HepG2 (cell line): ENCODE data around the gene SRP9. TPM values are rescaled to one million over a fixed set of nuclear protein-coding genes. Genes with fewer than 3 reads are reported as not detected.

Experiments used
- ATAC-seq: fragments of 200-7000 bp; cut with Tn5 transposase; 3 replicates; pipeline ENCODE4 v1.9.1; 2020; ENCODE audit warnings: mild to moderate bottlenecking, moderate library complexity
- BruUV-seq: library from RNA; stranded (reverse); fragments of 400-500 nt; replicated peaks from 2 replicates; lab custom pipeline; 2021; lab: Mats Ljungman, UMichigan
- CTCF ChIA-PET: fragments of 300-600 bp; formaldehyde crosslinking; extraction: SDS; loops from one replicate; lab custom pipeline; 2021; ENCODE audit warnings: low total read pairs, inconsistent platforms, low intra/inter-chr PET ratio; lab: Yijun Ruan, JAX
- POLR2A ChIA-PET: fragments of 350-600 bp; sonication (Branson Sonifier 250); formaldehyde crosslinking; loops from one replicate; lab custom pipeline; 2020; ENCODE audit warnings: antibody characterized with exemption, inconsistent platforms; lab: Yijun Ruan, JAX
- DNase-seq: peaks from one replicate; pipeline ENCODE4 v3.0.0-alpha.2; 2015; ENCODE audit warnings: low spot score
- FAIRE-seq: peaks from 3 replicates; lab custom pipeline; 2011; peaks lifted over from hg19 to GRCh38; lab: Jason Lieb, UNC
- H2AFZ ChIP-seq: one replicate; pipeline ENCODE4 v1.6.1; 2011; ENCODE audit warnings: low read length, inconsistent platforms
- H3K27ac ChIP-seq: fragments of 300-600 bp; 3 replicates; pipeline ENCODE4 v1.8.0; 2011; ENCODE audit warnings: mixed run types, mild to moderate bottlenecking, mixed read lengths, low read length, inconsistent platforms; ENCODE audit not compliant: insufficient read depth; ENCODE audit errors: extremely low read length
- H3K27me3 ChIP-seq, 2 experiments: fragments of 200-600 bp in 1 of 2; 2 replicates in 1 of 2; 3 replicates in 1 of 2; pipeline versions ENCODE4 v1.6.0 to v1.8.0; 2011; ENCODE audit warnings: low read length in 2 of 2, mild to moderate bottlenecking in 2 of 2, moderate library complexity in 2 of 2, inconsistent platforms in 1 of 2; ENCODE audit not compliant: insufficient read depth in 2 of 2, control insufficient read depth in 1 of 2
- H3K36me3 ChIP-seq, 2 experiments: fragments of 200-600 bp in 1 of 2; replicated peaks in 1 of 2; 2 replicates in 1 of 2; 3 replicates in 1 of 2; pipeline versions ENCODE4 v1.5.1 to v1.8.0; 2011; ENCODE audit warnings: low read length in 2 of 2, inconsistent platforms in 1 of 2; ENCODE audit not compliant: insufficient read depth in 2 of 2, control insufficient read depth in 1 of 2
- H3K4me1 ChIP-seq: 2 replicates; pipeline ENCODE4 v1.5.1; 2012; ENCODE audit warnings: low read length, inconsistent platforms; ENCODE audit not compliant: insufficient read depth
- H3K4me2 ChIP-seq: 2 replicates; pipeline ENCODE4 v1.6.0; 2011; ENCODE audit warnings: low read depth, low read length, inconsistent platforms
- H3K4me3 ChIP-seq, 3 experiments: fragments of 200-600 bp in 1 of 3; sonication (generic), shearing (Covaris generic) in 1 of 3; replicated peaks in 1 of 3; 2 replicates each; pipeline ENCODE4 v1.5.1; 2011 to 2016; ENCODE audit warnings: low read length in 3 of 3, inconsistent platforms in 2 of 3, low read depth in 2 of 3, mild to moderate bottlenecking in 2 of 3, control low read depth in 1 of 3, mixed read lengths in 1 of 3; ENCODE audit not compliant: insufficient read depth in 1 of 3
- H3K79me2 ChIP-seq: one replicate; pipeline ENCODE4 v1.6.1; 2011; ENCODE audit warnings: low read length, inconsistent platforms; ENCODE audit not compliant: insufficient read depth
- H3K9ac ChIP-seq: 2 replicates; pipeline ENCODE4 v1.6.0; 2011; ENCODE audit warnings: mild to moderate bottlenecking, low read depth, low read length, inconsistent platforms; ENCODE audit not compliant: insufficient read depth
- H3K9me3 ChIP-seq: 2 replicates; pipeline ENCODE4 v1.5.1; 2012; ENCODE audit warnings: mild to moderate bottlenecking, low read length
- H4K20me1 ChIP-seq: 2 replicates; pipeline ENCODE4 v1.6.0; 2011; ENCODE audit warnings: inconsistent platforms, mild to moderate bottlenecking, low read length, moderate library complexity; ENCODE audit not compliant: insufficient read depth
- CREB1 ChIP-seq, 2 experiments: fragments of 450-650 bp in 1 of 2; IDR thresholded peaks; 2 replicates each; pipeline ENCODE4 v1.6.1; 2016 to 2017; ENCODE audit warnings: control low read depth in 1 of 2, mild to moderate bottlenecking in 1 of 2, missing compliant biosample characterization in 1 of 2, missing genetic modification characterization in 1 of 2
- HOXA3 ChIP-seq: sonication (generic); formaldehyde crosslinking; IDR thresholded peaks from 2 replicates; pipeline ENCODE4 v1.5.0; 2020; ENCODE audit warnings: missing genetic modification reagents
- MAFF ChIP-seq: IDR thresholded peaks from 2 replicates; pipeline ENCODE4 v1.6.1; 2011; ENCODE audit warnings: low read depth, low read length, improper control_type of control experiment
- MAFK ChIP-seq, 2 experiments: IDR thresholded peaks in 1 of 2; conservative IDR thresholded peaks in 1 of 2; 2 replicates each; pipeline ENCODE4 v1.6.1; 2011; ENCODE audit warnings: improper control_type of control experiment in 2 of 2, low read length in 2 of 2
- MED13 ChIP-seq: sonication (generic); formaldehyde crosslinking; IDR thresholded peaks from 2 replicates; pipeline ENCODE4 v1.5.0; 2020; ENCODE audit warnings: missing genetic modification reagents
- MEIS1 ChIP-seq: sonication (generic); formaldehyde crosslinking; IDR thresholded peaks from 2 replicates; pipeline ENCODE4 v1.9.0; 2021; ENCODE audit warnings: mild to moderate bottlenecking, missing genetic modification reagents, moderate library complexity, borderline replicate concordance
- MZF1 ChIP-seq: sonication (generic); formaldehyde crosslinking; IDR thresholded peaks from 2 replicates; pipeline ENCODE4 v1.8.1; 2023; ENCODE audit warnings: mild to moderate bottlenecking, missing genetic modification reagents, borderline replicate concordance
- POLR2A ChIP-seq, 2 experiments: IDR thresholded peaks; 2 replicates each; pipeline ENCODE4 v1.6.1; 2011; ENCODE audit warnings: low read depth in 2 of 2, low read length in 2 of 2, mild to moderate bottlenecking in 1 of 2, moderate library complexity in 1 of 2; ENCODE audit not compliant: insufficient read depth in 1 of 2
- TEAD3 ChIP-seq: optimal IDR thresholded peaks from 2 replicates; pipeline ENCODE3; 2016; ENCODE audit warnings: borderline replicate concordance
- ZFP90 ChIP-seq: sonication (generic); formaldehyde crosslinking; IDR thresholded peaks from 2 replicates; pipeline ENCODE4 v1.8.0; 2022; ENCODE audit warnings: missing genetic modification reagents, mild to moderate bottlenecking, inconsistent platforms, borderline replicate concordance
- ZNF121 ChIP-seq: sonication (generic); formaldehyde crosslinking; IDR thresholded peaks from 2 replicates; pipeline ENCODE4 v1.5.0; 2020; ENCODE audit warnings: mild to moderate bottlenecking, missing genetic modification reagents
- ZNF546 ChIP-seq: sonication (generic); formaldehyde crosslinking; conservative IDR thresholded peaks from 2 replicates; pipeline ENCODE4 v1.8.1; 2023; ENCODE audit warnings: mild to moderate bottlenecking, missing genetic modification reagents
- WGBS: methylation state at CpG from one replicate; pipeline ENCODE4 v1.1.6; 2017; ENCODE audit warnings: low lambda C conversion rate; 5-methylcytosine and 5-hydroxymethylcytosine counted together
- in situ Hi-C: cut with HindIII; loops from 2 replicates; pipeline ENCODE4 v1.10.0; 2017; ENCODE audit warnings: low pct_unique_long_range_greater_than_20kb; ENCODE audit not compliant: extremely low pct_ligation_motif_present
- intact Hi-C: fragments of 100-400 bp; cut with micrococcal nuclease; formaldehyde crosslinking; loops from one replicate; pipeline ENCODE4 v1.10.0; 2022; ENCODE audit not compliant: unreplicated experiment
- polyA plus RNA-seq, 8 experiments: library from polyadenylated mRNA; depleted of rRNA in 3 of 8; stranded (reverse) in 7 of 8; unstranded in 1 of 8; fragments of >200 nt; fragmentation: Illumina TruSeq in 4 of 8; extraction: Trizol in 4 of 8; gene quantifications; 2 replicates each; pipeline versions ENCODE4 v1.2.1 to v1.2.3, GENCODE V29; 2011 to 2016; ENCODE audit warnings: low read depth in 4 of 8, missing spikeins in 1 of 8, mixed read lengths in 1 of 8; ENCODE audit not compliant: insufficient read depth in 1 of 8
- total RNA-seq, 5 experiments: library from RNA; depleted of rRNA; stranded (reverse); fragments of >200 nt; fragmentation: Illumina TruSeq; extraction: Trizol; gene quantifications; 2 replicates each; pipeline ENCODE4 v1.2.3, GENCODE V29; 2016; ENCODE audit warnings: low read depth in 1 of 5
- TF ChIP-seq, protein P1 (sequence below): sonication (generic); formaldehyde crosslinking; IDR thresholded peaks from one replicate; pipeline ENCODE4 v1.5.1; 2020; ENCODE audit warnings: mild to moderate bottlenecking, missing genetic modification reagents; ENCODE audit errors: not compliant biosample characterization
- TF ChIP-seq, protein P2 (sequence below): sonication (generic); formaldehyde crosslinking; IDR thresholded peaks from 2 replicates; pipeline ENCODE4 v1.5.0; 2020; ENCODE audit warnings: missing genetic modification reagents

The SRP9 gene
- total and polyA plus RNA-seq, 2 of the 13 experiments (the other 11 are each of a cell fraction or from before 2014, with no cell fraction given): 251 to 307 TPM

DNA sequence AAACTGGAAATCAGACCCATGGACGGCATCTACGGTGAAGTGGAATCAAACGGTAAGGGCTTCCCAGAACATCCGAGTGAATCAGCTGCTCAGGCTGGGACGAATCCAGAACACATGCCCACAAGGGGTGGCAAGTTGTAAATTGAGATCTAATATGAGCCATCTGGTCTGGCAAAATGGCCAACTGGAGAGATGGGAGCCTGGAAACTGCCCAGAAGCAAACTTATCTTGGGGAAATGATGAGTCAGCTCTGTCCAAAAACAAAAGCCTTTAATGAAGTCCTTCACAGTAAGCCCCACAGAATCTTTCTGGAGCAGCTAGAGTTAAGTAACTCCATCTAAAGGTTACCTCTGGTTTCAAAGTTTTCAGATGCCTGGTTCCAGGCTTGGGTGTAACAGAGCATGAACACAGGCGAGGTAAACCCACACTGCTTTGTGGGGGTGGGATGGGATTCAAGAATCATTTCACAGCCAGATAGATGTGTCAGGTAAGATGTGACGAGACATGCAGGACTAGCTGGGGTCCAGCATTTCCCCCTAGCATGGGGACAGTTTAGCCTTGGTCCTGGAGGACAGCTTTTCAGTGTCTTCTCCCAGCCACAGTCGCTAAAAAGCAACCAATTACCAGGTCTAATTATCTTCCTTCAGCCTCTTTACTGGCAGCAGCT lies 10.5 kb upstream of the SRP9 start:
- peak; percentile 1; the same call in 2 of the 3 replicates for ATAC-seq
- peak overlapping the region; percentile 18 for H2AFZ ChIP-seq
- in situ Hi-C loops (loop anchor here (5.0 kb wide), 2 partner anchors 75 to 115 kb away; partner anchors contain the start of gene ENAH), intact Hi-C loops (loop anchor here (5.0 kb wide), 1 partner anchor 75 kb away; no protein-coding TSS in a partner anchor)
- FAIRE-seq: no peak
- no peaks in the 10 kb centered on the region for H3K9me3 ChIP-seq
- no peaks in the 10 kb centered on the region for H4K20me1 ChIP-seq
- POLR2A ChIA-PET: interaction anchor here (0.9 to 5.4 kb wide), 11 partner anchors 11 to 118 kb away, joined by 3 to 72 read pairs (median 33); partner anchors contain the start of genes ENAH and SRP9
- no peaks in the 10 kb centered on the region for H3K27me3 ChIP-seq
- H3K4me2 ChIP-seq: peak overlapping the region; percentile 97
- H3K36me3 ChIP-seq: no peaks in the 10 kb centered on the region
- H3K4me3 ChIP-seq: peak overlapping the region; percentile 14 to 69 (median 52)
- peak; percentile 56 for DNase-seq
- H3K79me2 ChIP-seq: no peaks in the 10 kb centered on the region
- H3K4me1 ChIP-seq: peaks cover 90% of the 10 kb centered on the region
- BruUV-seq: TSS peak; percentile 82
- WGBS: 28% methylated on average over 6 of the region's 8 CpGs
- CTCF ChIA-PET: no interaction called here
- peak overlapping the region; percentile 68 for H3K9ac ChIP-seq
- H3K27ac ChIP-seq: peak overlapping the region; percentile 79
- no peak for TF ChIP-seq CREB1 (IDR thresholded peaks at IDR 0.05)
- 0 out of 2 replicates have a peak, but pooled peaks have one; percentile 20 for TF ChIP-seq CREB1 (CRISPR knock-in tag; IDR thresholded peaks at IDR 0.05)
- TF ChIP-seq, protein P1, sequence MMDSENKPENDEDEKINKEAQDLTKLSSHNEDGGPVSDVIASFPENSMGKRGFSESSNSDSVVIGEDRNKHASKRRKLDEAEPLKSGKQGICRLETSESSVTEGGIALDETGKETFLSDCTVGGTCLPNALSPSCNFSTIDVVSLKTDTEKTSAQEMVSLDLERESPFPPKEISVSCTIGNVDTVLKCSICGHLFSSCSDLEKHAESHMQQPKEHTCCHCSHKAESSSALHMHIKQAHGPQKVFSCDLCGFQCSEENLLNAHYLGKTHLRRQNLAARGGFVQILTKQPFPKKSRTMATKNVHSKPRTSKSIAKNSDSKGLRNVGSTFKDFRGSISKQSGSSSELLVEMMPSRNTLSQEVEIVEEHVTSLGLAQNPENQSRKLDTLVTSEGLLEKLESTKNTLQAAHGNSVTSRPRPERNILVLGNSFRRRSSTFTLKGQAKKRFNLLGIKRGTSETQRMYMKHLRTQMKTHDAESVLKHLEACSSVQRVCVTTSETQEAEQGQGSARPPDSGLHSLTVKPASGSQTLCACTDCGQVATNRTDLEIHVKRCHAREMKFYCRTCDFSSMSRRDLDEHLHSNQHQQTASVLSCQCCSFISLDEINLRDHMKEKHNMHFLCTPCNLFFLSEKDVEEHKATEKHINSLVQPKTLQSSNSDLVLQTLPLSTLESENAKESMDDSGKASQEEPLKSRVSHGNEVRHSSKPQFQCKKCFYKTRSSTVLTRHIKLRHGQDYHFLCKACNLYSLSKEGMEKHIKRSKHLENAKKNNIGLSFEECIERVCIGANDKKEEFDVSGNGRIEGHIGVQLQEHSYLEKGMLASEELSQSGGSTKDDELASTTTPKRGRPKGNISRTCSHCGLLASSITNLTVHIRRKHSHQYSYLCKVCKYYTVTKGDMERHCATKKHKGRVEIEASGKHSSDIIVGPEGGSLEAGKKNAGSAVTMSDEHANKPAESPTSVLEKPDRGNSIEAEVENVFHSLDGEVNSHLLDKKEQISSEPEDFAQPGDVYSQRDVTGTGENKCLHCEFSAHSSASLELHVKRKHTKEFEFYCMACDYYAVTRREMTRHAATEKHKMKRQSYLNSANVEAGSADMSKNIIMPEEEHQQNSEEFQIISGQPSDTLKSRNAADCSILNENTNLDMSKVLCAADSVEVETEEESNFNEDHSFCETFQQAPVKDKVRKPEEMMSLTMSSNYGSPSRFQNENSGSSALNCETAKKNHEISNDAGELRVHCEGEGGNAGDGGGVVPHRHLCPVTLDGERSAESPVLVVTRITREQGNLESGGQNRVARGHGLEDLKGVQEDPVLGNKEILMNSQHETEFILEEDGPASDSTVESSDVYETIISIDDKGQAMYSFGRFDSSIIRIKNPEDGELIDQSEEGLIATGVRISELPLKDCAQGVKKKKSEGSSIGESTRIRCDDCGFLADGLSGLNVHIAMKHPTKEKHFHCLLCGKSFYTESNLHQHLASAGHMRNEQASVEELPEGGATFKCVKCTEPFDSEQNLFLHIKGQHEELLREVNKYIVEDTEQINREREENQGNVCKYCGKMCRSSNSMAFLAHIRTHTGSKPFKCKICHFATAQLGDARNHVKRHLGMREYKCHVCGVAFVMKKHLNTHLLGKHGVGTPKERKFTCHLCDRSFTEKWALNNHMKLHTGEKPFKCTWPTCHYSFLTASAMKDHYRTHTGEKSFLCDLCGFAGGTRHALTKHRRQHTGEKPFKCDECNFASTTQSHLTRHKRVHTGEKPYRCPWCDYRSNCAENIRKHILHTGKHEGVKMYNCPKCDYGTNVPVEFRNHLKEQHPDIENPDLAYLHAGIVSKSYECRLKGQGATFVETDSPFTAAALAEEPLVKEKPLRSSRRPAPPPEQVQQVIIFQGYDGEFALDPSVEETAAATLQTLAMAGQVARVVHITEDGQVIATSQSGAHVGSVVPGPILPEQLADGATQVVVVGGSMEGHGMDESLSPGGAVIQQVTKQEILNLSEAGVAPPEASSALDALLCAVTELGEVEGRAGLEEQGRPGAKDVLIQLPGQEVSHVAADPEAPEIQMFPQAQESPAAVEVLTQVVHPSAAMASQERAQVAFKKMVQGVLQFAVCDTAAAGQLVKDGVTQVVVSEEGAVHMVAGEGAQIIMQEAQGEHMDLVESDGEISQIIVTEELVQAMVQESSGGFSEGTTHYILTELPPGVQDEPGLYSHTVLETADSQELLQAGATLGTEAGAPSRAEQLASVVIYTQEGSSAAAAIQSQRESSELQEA (CRISPR knock-in tag): no peak
- no peak for TF ChIP-seq MZF1 (CRISPR knock-in tag)
- TF ChIP-seq, protein P2, sequence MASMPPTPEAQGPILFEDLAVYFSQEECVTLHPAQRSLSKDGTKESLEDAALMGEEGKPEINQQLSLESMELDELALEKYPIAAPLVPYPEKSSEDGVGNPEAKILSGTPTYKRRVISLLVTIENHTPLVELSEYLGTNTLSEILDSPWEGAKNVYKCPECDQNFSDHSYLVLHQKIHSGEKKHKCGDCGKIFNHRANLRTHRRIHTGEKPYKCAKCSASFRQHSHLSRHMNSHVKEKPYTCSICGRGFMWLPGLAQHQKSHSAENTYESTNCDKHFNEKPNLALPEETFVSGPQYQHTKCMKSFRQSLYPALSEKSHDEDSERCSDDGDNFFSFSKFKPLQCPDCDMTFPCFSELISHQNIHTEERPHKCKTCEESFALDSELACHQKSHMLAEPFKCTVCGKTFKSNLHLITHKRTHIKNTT (CRISPR knock-in tag): no peak
- peak; percentile 18 for TF ChIP-seq TEAD3 (CRISPR knock-in tag)
- TF ChIP-seq ZNF121 (CRISPR knock-in tag): peak; percentile 8; the same call in 1 of the 2 replicates
- TF ChIP-seq MAFK (conservative IDR thresholded peaks at IDR 0.05 in 1 of 2, IDR thresholded peaks at IDR 0.05 in 1 of 2; ENCODE audit: low read length in 2 of 2): peak; percentile 90 to 94
- 0 out of 2 replicates have a peak, but pooled peaks have one; percentile 36 for TF ChIP-seq ZNF546 (CRISPR knock-in tag)
- TF ChIP-seq POLR2A (IDR thresholded peaks at IDR 0.05; ENCODE audit: insufficient read depth in 1 of 2, low read depth in 2 of 2, low read length in 2 of 2): peak in 1 of 2 experiments; percentile 50; a peak in 2 of 4 replicates
- TF ChIP-seq ZFP90 (CRISPR knock-in tag): no peak
- no peak for TF ChIP-seq MED13 (CRISPR knock-in tag)
- TF ChIP-seq HOXA3: 0 out of 2 replicates have a peak, but pooled peaks have one; percentile 8
- TF ChIP-seq MAFF: peak; percentile 90
- TF ChIP-seq MEIS1 (CRISPR knock-in tag): no peak
